OCI-LY3 (cell line): ENCODE data around the gene ZNF514.

Experiments
- CTCF ChIP-seq: fragments of 200-600, 300-600 bp; sonication (generic); IDR thresholded peaks from 2 replicates; pipeline ENCODE4 v1.5.1; 2014; ENCODE audit warnings: antibody characterized with exemption, low read length, low read depth
- EZH2phosphoT487 ChIP-seq: fragments of 200-600 bp; shearing (Covaris generic); IDR thresholded peaks from 2 replicates; pipeline ENCODE4 v1.6.1; 2018; ENCODE audit warnings: antibody characterized with exemption, mixed run types, low read depth

GRCh38 chr2:95104606-95105005, 55.0 kb downstream of the ZNF514 start:
- no peak for TF ChIP-seq CTCF
- no peak for TF ChIP-seq EZH2phosphoT487
